Measurements from ENCODE around the gene CTNNA1.
"Not testable (repeated sequence)": the region's sequence is repeated elsewhere in the genome, so short reads cannot be mapped to it uniquely, and the experiment has no call there.

CTNNA1 gene

DNA sequence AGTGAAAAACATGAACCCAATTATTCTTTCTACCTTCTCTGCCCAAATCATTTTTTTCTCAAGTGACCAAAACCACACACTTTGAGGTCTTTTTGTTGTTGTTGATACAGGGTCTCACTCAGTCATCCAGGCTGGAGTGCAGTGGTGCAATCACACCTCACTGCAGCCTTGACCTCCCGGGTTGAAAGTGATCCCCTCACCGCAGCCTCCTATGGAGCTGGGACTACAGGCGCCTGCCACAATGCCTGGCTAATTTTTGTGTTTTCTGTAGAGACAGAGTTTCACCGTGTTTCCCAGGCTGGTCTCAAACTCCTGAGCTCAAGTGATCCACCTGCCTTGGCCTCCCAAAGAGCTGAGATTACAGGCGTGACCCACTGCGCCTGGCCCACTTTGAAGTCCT lies 8.4 kb downstream of the CTNNA1 start:
- not testable (repeated sequence) for DNase-seq

DNA sequence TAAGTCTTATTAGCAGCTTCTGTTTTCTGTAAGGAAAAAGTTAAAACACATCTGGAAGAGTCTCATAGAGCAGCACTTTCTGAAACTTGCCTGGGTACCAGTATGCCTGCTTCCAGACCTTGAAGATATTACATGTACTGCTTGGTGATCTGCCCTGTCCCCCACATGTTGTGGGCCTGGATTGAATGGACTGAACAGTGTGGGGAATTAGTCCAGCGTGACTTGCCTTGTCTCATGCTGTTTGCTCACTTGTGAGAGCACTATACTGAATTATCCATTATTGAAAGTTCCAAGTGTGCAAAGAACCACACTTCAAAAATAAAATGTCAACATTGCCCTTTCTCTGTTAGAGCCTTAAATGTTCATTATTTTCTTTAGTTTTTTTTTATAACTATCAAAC lies 8.9 kb downstream of the CTNNA1 start:
- DNase-seq, result no peak

DNA sequence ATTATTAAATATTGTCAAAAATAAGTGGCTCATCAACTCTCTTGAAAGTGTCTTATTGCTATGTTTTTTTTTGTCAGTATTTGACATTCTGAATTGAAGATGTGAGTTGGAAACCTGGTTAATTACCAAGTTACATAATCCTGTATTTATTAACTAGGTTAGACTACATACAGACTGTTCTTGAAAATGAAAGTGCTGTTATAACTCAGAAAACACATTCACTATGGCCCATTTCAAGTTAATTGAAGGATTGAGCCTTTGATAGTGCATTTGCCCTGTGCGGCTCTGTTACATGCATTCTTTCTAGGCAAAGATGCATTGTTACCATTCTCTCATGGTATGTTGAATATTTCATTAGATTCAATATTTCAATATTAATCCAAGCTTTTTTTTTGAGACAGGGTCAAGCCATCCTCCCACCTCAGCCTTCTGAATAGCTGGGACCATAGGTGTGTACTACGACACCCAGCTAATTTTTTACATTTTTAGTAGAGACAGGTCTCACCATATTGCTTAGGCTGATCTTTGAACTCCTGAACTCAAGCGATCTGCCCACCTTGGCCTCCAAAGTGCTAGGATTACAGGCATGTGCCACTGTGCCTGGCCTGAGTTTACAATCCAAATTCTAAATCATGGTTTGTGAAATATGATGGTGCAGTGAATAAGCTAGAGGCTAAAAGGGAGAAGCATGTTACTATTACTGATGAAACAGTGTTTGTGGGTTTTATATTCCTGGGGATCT lies 10.0 kb downstream of the CTNNA1 start:
- no peak for DNase-seq

DNA sequence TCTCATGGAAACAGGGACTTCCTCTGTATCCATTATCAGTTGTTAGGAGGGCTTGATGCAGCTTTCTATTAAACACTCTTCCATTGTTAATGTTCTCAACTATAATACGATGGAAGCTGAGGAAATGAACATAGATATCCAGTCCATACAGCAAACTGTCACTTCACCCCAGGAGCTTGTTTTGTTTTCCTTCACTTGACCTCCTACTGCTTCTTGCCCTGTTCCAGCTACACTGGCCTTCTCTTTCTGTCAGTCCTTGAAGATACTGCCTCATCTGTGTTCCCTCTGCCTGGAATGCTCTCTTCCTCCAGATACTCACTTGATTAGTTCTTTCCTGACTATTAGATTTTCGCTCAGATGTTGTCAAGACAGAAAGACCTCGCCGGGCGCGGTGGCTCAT lies 17.1 kb downstream of the CTNNA1 start:
- DNase-seq, result no peak

DNA sequence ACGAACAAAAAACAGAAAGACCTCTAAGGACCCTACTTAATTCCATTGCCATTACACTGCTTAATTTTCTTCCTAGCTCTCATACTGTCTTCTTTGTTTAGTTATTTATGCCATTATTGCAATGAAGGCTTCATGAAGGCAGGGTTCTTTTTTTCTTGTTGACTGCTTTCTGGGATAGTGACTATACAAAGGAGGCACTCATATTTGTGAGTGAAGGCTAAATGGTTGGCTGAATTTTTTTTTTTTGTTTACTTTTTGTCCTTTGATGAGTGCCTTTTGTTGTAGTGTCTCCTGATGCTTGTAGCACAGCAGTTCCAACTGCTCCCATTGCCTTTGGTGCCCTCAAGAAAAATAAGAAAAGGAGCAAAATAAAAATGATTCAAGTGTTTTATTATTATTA lies 17.8 kb downstream of the CTNNA1 start:
- no peak for DNase-seq

DNA sequence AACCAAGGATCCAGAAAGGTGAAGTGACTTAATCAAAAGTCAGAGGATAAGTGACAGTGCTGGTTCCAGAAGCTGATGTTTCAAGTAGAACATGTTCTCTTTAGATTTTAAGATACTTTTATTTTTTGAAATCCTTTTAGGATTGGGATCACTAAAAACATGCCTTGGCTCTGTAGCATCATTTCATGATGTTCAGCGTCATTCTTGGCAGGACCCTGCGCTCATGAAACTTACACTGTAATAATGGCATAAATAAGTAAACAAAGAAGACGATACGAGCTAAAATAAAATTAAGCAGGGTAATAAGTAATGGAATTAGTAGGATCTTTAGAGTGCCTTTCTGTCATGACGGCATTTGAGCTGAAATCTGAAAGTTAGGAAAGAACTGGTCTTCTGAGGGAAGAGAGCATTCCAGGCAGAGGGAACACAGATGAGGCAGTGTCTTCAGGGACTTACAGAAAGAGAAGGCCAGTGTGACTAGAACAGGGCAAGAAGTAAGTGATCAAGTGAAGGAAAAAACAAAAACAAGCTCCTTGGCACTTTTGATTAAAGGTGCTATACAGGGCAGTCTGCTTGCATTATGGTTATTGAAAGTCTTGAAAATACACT lies 19.9 kb downstream of the CTNNA1 start:
- DNase-seq, result no peak

DNA sequence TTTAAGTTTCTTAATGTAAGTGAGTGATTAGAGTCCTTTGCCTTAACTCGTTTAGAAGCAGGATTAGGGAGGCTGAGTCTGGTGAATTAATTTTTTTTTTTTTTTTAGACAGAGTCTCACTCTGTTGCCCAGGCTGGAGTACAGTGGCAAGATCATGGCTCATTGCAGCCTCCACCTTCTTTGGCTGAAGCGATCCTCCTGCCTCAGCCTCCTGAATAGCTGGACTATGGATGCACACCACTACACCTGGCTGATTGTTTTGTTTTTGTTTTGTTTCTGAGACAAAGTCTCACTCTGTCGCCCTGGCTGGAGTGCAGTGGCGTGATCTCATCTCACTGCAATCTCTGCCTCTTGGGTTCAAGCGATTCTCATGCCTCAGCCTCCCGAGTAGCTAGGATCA lies 20.4 kb downstream of the CTNNA1 start:
- DNase-seq, result not testable (repeated sequence)

DNA sequence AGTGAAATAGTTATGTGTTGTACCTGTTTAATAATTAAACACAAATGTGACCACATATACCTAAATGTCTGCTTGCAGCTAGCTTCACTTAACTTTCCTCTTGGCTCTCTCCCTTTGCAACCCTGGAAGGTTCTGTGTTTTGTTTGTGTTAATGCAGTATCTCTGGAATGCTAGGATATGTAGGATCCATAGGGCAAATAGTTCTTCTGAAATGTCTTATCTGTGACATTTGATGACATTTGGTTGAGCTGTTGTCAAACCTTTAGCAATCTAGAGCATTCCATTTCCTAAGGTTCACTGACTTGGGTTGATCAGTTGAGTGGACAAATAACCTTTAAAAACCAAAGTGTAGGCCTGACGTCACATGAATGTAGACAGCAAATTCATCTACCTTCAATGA lies 21.8 kb downstream of the CTNNA1 start:
- no peak for DNase-seq

DNA sequence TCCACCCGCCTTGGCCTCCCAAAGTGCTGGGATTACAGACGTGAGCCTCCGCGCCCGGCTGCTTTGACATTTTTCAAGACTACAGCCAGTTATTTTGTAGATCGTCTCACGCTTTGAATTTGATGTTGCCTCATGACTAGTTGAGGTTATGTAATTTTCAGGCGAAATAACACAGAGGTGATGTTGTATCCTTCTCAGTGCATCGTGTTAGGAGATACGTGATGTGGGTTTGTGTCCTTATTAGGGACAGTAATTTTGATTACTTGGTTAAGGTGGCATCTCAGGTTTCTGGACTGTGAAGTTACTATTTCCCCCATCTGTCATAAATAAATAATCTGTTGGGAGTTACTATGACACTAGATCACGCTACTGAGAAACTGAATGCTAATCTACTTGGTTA lies 25.0 kb downstream of the CTNNA1 start:
- no peak for DNase-seq

DNA sequence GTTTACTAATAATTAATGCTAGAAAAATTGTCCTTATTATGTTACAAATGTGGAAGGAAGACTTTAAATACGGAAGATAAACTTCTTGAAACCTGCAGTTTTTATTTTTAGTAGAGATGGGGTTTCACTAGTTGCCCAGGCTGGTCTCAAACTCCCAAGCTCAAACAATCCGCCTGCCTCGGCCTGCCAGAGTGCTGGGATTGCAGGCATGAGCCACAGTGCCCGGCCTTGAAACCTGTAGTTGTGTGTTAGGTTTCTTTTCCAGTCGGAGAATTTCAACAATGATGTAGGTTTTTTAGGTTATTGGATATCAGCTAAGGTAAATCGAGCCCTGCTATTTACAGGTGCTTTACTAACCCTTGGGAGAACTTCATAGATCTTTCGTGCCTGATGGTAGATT lies 30.8 kb downstream of the CTNNA1 start:
- no peak for DNase-seq

DNA sequence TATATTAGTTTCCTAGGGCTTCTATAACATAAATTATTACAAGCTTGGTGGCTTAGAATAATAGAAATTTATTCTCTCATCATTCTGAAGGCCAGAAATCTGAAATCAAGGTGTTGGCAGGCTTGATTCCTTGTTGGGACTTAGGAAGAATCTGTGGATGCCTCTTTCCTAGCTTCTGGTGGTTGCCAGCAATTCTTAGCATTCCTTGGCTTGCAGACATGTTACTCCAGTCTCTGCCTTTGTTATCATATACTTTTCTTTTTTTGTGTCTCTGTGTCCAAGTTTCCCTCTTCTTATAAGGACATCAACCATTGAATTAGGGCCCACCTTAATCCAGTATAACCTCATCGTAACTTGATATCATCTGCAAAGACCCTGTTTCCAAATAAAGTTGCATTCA lies 31.4 kb downstream of the CTNNA1 start:
- DNase-seq, result no peak

DNA sequence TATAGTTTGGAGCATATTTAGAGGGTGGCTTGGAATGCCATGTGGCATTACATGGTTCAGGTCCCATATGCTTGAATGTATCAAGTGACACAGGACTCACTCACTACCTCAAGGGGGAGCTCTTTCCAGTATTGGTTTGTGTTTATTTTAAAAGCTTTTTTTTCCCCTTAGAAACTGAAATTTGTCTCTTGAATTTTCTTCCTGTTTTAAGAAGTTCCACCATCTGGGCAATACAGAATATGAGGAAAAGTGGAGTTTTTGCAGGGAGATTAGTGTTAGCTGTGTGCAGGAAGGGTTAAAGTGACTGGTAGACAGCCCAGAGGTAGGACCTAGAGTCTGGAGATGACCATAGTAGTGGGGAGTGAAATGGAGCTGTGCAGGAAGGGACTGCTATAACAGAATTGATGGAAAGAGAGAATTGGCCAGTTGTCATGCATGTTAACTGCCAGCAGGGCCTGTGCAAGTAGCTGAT lies 36.6 kb downstream of the CTNNA1 start:
- DNase-seq, result peak; percentile 27 to 67

DNA sequence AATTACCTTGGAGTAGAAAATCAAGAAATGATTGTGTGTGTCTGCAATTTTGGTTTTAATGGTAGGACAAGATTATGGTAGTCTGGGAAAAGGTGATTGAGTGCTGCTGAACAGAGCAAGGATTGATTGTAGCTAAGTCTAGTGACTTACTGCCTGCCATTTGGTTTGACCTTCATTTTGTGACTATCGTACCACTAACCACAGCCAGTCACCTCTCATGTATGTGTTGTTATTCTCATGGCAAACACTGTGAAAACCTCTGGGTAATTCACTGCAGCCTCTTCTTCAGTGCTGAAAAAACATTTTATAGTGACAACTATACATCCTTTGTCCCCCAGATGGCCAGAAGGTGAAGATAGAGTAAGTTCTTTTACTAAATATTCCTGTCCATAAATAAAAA lies 37.5 kb downstream of the CTNNA1 start:
- no peak for DNase-seq

DNA sequence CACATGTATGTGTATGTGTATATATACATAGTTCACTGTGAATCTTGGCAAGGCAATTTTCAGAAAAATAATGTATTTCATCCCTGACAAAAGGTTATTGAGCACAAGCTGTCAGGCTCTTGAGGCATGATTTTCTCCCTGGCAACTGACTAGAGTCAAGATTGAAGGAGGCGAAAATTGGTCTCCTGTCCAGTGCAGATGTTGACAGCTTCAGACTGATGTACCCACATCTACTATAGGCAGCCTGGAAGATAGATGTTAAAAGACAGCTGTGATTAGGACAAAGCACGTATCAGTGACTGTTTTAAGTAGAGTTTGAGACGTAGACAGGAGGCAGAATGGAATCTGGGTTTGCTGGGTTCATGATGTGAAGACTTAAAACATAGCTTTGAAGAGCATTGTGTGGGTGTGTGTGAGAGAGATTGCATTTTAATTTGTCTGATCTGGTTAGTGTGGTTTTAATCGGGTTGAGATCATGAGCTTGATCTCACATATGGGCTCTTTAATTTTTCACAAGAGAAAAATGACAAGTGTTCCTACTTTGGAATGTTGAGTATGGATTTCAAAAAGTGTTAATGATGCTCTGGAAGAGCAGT lies 39.1 kb downstream of the CTNNA1 start:
- DNase-seq, result no peak

DNA sequence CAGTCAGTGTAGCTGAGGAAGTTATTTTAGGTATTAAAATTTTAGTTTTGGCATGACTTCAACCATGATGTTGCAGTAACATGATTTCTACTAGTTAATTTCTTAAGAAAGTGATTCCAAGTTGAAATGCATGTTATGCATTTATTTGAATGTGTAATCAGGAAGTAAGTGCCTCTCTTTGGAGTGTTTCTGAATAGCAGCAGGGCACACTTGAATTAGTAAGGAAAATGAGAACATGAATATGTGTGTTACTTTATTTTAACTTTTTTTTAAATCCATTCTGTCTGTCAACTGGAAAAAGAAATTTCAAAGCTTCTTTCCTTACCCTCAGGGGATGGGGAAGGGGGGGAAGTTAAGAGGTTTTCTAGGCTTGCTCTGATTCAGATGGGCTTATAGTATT lies 40.4 kb downstream of the CTNNA1 start:
- DNase-seq, result peak; percentile 29 to 33

DNA sequence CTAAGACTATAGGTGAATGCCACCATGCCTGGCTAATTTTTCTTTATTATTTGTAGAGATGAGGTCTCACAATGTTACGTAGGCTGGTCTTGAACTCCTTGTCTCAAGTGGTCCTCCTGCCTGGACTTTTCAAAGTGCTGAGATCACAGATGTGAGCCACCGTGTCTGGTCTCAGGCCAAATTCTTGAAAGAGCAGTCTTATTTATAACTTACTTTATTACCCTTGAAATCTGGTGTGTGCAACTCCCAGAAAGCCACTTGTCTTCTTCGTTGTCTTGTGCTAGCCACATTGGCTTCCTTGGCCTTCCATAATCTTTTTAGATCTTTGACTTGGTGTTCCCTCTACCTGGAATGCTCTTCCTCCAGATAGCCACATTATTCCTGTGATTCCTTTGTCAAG lies 50.1 kb downstream of the CTNNA1 start:
- DNase-seq, result no peak

DNA sequence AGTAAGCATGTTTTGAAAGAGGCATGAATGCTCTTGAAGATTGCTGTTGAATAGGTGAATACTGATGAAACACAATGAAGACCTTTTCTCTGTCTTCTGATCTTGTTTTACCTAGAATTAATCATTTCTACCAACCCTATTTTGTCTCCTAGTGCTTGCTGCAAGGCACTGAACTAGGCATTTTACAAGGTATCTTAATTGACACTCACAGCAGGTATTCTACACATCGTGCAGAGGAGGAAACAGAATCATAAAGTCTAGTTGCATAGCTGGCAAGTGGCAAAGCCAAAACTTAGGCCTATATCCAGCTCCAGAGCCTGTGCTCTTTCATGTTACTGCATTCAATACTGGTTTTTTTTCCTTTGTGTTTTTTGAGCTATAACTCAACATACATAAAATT lies 50.7 kb downstream of the CTNNA1 start:
- DNase-seq, result no peak

DNA sequence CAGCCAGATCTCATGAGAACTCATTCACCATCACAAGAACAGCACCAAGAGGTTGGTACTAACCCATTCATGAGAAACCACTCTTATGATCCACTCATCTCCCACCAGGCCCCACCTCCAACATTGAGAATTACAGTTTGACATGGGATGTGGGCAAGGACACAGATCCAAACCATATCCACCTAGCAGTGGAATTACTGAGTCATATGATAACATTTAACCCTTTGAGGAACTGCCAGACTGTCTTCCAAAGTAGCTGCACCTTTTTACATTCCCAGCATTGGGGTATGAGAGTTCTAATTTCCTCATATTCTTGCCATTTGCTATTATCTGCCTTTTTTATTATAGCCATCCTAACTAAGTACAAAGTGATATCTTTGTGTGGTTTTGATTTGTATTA lies 51.9 kb downstream of the CTNNA1 start:
- DNase-seq, result no peak

DNA sequence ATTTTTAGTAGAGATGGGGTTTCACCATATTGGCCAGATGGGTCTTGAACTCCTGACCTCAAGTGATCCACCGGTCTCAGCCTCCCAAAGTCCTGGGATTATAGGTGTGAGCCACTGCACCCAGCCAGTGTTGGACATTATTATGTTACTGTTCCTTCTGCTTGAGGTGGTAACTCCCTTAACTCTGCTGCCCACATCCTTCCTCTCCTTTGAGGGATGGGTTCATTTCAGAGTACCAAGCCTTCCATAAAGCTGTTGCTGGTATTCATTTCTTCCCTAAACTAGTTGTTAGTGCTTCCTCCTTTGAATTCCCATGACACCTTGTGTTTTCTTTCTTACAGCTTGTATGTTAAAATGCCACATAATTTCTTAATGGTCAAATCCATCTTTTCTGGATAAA lies 54.0 kb downstream of the CTNNA1 start:
- no peak for DNase-seq

DNA sequence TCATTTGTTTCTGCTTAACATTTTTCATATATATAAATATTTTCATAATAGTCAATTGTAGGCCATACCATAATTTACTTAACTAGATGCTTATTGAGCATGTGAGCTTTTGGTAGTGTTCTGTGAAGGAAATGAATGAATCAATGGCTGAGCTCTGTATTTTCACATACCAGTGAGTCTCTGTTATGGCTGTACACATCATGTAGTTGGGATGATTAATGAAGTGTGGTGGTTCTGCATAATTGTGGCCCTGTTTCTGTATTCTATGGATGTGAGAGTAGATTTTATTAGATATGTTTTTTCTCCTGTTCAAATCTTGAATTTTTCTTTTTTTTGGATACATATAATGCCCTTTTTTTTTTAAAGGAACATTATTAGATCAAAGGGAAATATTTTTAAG lies 56.2 kb downstream of the CTNNA1 start:
- no peak for DNase-seq

DNA sequence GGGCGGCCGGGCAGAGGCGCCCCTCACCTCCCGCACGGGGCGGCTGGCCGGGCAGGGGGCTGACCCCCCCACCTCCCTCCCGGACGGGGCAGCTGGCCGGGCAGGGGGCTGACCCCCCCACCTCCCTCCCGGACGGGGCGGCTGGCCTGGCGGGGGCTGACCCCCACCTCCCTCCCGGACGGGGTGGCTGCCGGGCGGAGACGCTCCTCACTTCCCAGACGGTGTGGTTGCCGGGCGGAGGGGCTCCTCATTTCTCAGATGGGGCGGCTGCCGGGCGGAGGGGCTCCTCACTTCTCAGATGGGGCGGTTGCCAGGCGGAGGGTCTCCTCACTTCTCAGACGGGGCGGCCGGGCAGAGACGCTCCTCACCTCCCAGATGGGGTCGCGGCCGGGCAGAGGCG lies 57.6 kb downstream of the CTNNA1 start:
- DNase-seq, result not testable (repeated sequence)

DNA sequence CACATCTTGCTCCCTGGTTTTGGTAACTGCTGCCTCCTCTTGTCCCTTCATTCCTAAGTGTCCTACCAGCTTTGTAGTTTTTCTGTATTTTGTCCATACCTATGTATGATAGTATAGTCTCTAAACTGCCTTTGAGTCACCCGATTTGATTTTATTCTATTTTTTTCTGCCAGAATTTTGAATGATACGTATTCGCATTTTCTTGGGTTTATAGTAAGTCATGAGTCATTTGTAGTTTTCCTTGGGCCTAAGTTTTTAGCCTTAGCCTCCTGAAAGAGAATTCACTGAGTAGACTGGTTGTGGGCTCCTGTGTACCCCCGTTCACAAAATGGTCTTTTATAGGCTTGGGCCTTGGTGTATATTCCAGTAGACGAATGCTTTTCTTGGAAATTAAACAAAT lies 62.3 kb downstream of the CTNNA1 start:
- no peak for DNase-seq

DNA sequence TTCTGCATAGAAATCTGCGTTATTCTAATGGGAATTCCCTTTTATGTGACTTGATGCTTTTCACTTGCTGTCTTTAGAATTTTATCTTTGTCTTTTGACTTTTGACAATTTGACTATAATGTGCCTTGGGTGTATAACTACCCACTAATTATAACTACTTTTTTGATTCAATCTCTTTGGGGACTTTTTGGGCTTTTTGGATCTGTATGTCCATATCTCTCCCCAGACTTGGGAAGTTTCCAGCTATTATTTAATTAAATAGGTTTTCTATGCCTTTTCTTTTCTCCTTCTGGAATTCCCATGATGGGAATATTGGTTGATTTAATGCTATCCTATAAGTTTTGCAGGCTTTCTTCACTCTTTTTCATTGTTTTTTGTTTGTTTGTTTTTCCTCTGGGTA lies 64.0 kb downstream of the CTNNA1 start:
- DNase-seq, result no peak

DNA sequence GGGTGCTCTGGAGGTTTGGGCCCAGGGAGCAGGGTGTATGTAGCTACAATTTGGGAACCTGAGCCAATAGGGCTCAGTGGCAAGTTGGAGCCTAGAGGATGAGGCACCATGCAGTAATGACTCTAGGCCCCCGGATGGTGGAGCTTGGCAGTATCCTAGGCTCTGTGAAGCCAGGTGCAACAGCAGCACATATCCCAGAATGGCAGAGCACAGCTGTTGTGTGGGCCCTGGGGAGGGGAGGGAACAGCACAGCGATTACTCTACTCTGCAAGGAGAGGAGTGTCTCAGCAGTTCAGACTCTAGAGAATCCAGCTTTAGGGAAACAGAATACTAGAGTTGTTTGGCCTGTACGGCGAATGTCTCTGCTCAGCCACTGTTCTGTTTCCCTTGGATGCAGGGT lies 65.9 kb downstream of the CTNNA1 start:
- no peak for DNase-seq

DNA sequence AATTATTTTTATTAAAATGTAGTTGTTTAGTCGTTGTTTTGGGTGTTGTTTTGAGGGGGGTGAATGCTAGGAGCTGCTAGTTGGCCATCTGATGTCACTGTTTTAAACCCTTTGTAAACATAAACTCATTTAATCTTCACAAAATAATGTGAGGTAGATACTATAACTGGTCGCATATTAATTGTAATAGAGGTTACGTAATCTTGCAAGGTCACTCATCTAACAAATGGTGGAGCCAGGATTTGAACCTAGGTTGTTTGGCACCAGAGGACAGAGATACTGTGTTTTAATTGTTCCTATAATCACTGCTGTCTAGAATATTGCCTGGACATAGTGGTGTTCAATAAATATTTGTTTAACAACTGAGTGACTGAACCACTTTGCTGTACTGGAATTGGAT lies 67.5 kb downstream of the CTNNA1 start:
- DNase-seq, result no peak
